Endodermal cell (in vitro differentiated cells): Measurements from ENCODE around the gene BTBD16. TPM values are rescaled to one million over a fixed set of nuclear protein-coding genes. Genes with fewer than 3 reads are reported as not detected.

Experiments used
- DNase-seq: peaks from one replicate; pipeline ENCODE4 v3.0.0-alpha.2; 2017
- H3K27ac ChIP-seq: 2 replicates; pipeline ENCODE4 v1.5.1; 2013; ENCODE audit warnings: mild to moderate bottlenecking, low read depth, low read length, moderate library complexity
- H3K27me3 ChIP-seq: 2 replicates; pipeline ENCODE4 v1.6.1; 2013; ENCODE audit warnings: mild to moderate bottlenecking, low read length, moderate library complexity; ENCODE audit not compliant: insufficient read depth, control insufficient read depth, poor library complexity, severe bottlenecking
- H3K36me3 ChIP-seq: 2 replicates; pipeline ENCODE4 v1.7.0; 2013; ENCODE audit warnings: mild to moderate bottlenecking, low read length, moderate library complexity; ENCODE audit not compliant: control insufficient read depth, insufficient read depth
- H3K4me1 ChIP-seq: one replicate; pipeline ENCODE4 v1.7.0; 2013; ENCODE audit warnings: low read length; ENCODE audit not compliant: control insufficient read depth, insufficient read depth
- H3K4me3 ChIP-seq: 2 replicates; pipeline ENCODE4 v1.5.1; 2013; ENCODE audit warnings: mild to moderate bottlenecking, low read length, moderate library complexity
- H3K9ac ChIP-seq: 2 replicates; pipeline ENCODE4 v1.6.1; 2013; ENCODE audit warnings: mild to moderate bottlenecking, low read length, moderate library complexity; ENCODE audit not compliant: poor library complexity, severe bottlenecking; ENCODE audit errors: extremely low read depth
- H3K9me3 ChIP-seq: 2 replicates; pipeline ENCODE4 v1.6.1; 2013; ENCODE audit warnings: mild to moderate bottlenecking, low read length, moderate library complexity; ENCODE audit not compliant: control insufficient read depth
- H3K27ac Mint-ChIP-seq: 2 replicates; pipeline ENCODE4 v1.8.0; 2020; ENCODE audit warnings: mixed read lengths
- H3K27me3 Mint-ChIP-seq: 2 replicates; pipeline ENCODE4 v1.8.0; 2021; ENCODE audit warnings: mild to moderate bottlenecking, mixed read lengths; ENCODE audit not compliant: insufficient read depth
- H3K36me3 Mint-ChIP-seq: 2 replicates; pipeline ENCODE4 v1.8.0; 2020; ENCODE audit warnings: low read depth, mixed read lengths
- H3K4me1 Mint-ChIP-seq: 2 replicates; pipeline ENCODE4 v1.8.0; 2020; ENCODE audit warnings: mixed read lengths
- H3K4me3 Mint-ChIP-seq: 2 replicates; pipeline ENCODE4 v1.8.0; 2020; ENCODE audit warnings: mild to moderate bottlenecking, moderate library complexity, mixed read lengths
- H3K9me3 Mint-ChIP-seq: 2 replicates; pipeline ENCODE4 v1.8.0; 2020; ENCODE audit warnings: mild to moderate bottlenecking, mixed read lengths
- WGBS, 2 experiments: methylation state at CpG; one replicate each; pipeline versions ENCODE4 v1.1.5 to v1.1.7; 2013; ENCODE audit warnings: missing lambda C conversion rate in 2 of 2, mixed read lengths in 1 of 2; ENCODE audit not compliant: insufficient coverage in 1 of 2, insufficient read length in 1 of 2; 5-methylcytosine and 5-hydroxymethylcytosine counted together
- total RNA-seq, 2 donors: library from RNA; stranded (reverse); fragmentation: NEBNext Ultra II Directional in 1 of 2; extraction: Animal tissue kit (Norgen Biotek cat#: 25700) in 1 of 2; gene quantifications; 2 replicates in 1 of 2; 3 replicates in 1 of 2; pipeline ENCODE4 v1.2.1, GENCODE V29; 2021
- TF ChIP-seq, protein P1 (sequence below): fragments of 200-600 bp; sonication (generic); conservative IDR thresholded peaks from 2 replicates; pipeline ENCODE4 v1.5.0; 2021; ENCODE audit warnings: antibody characterized with exemption, mild to moderate bottlenecking

BTBD16 gene
- total RNA-seq, 2 donors from 2014 or later, result not detected

DNA sequence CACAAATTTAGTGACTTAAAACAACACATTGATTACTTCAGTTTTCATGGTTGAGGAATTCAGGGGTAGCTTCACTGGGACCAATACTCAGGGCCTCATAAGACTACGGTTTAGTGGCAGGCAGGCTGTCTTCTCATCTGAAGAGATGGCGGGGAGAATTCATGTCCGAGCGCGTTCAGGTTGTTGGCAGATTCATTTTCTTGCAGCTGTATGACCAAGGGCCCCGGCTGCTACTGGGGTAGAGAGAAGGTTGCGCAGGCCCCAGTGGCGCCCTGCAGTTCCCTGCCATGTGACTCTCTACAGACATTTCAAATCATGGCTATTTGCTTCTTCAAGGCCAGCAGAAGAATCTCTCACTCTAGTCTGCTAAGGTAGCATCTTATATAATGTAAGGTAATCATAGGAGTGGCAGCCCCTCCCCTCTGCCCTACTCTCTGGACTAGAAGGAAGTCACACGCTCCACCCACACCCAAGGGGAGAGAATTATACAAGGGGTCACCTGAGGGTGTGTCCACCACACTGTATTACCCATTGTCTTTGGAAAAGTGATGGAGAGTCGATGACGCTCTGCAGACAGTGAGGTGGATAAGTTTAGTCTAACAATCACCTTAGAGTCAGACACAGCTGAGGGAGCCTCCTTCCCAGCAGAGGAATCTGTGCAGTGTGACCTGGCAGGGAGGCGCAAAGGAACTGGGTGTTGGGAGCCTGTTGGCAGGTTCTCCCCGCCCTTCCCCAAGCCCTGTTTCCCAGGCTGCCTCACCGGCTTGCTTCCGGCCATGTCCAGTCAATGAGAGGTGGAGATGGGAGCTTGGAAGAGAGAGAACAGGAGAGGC lies 67.7 kb downstream of the BTBD16 start:
- Histone ChIP-seq H3K27me3 (no peaks in the 10 kb centered on the region), H3K9ac (no peak overlapping the region), H3K4me1 (no peaks in the 10 kb centered on the region), H3K36me3 (no peaks in the 10 kb centered on the region), H3K9me3 (no peaks in the 10 kb centered on the region), H3K4me3 (no peak overlapping the region), H3K27ac (no peak overlapping the region)
- Mint-ChIP-seq H3K36me3 (no peaks in the 10 kb centered on the region), H3K4me3 (no peak overlapping the region), H3K27ac (no peak overlapping the region), H3K9me3 (no peaks in the 10 kb centered on the region), H3K27me3 (no peaks in the 10 kb centered on the region), H3K4me1 (no peaks in the 10 kb centered on the region)
- WGBS, 2 experiments, result 90 to 97% methylated on average over 5 to 14 of the region's 15 CpGs
- peak; percentile 45 for DNase-seq
- TF ChIP-seq, protein P1, sequence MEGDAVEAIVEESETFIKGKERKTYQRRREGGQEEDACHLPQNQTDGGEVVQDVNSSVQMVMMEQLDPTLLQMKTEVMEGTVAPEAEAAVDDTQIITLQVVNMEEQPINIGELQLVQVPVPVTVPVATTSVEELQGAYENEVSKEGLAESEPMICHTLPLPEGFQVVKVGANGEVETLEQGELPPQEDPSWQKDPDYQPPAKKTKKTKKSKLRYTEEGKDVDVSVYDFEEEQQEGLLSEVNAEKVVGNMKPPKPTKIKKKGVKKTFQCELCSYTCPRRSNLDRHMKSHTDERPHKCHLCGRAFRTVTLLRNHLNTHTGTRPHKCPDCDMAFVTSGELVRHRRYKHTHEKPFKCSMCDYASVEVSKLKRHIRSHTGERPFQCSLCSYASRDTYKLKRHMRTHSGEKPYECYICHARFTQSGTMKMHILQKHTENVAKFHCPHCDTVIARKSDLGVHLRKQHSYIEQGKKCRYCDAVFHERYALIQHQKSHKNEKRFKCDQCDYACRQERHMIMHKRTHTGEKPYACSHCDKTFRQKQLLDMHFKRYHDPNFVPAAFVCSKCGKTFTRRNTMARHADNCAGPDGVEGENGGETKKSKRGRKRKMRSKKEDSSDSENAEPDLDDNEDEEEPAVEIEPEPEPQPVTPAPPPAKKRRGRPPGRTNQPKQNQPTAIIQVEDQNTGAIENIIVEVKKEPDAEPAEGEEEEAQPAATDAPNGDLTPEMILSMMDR, result no peak

DNA sequence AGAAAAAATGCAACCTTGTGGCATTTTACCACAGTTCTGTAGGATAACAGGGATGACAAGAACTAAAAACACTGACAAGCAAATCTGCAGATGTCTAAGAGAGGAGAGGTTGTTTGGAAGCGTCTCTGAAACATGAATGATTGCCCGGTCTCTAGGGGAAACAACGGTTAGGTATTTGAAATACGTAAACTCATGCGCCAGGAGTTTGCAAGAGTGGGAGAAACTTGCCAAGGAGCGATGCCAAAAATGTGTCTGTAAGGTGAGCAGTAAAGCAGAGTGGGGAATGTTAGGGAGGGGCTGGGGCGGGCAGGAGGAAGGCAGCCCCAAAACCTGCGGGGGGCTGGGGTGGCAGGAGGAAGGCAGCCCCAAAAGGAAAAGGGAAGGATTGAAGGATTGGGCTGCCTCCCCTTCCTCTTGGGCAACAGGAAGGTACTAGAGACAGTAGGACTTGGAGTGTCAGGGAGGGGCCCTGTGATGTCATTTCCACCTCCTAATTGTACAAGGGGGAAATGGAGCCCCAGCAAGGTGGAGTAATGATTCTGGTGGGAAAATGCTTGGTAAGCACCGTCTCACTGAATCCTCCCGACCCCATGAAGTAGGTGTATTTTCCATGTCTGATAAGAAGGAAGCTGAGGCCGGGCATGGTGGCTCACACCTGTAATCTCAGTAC lies 70.2 kb downstream of the BTBD16 start:
- Histone ChIP-seq H3K27me3 (no peaks in the 10 kb centered on the region), H3K9me3 (peaks cover 5% of the 10 kb centered on the region), H3K4me3 (no peak overlapping the region), H3K36me3 (no peaks in the 10 kb centered on the region), H3K9ac (no peak overlapping the region), H3K4me1 (no peaks in the 10 kb centered on the region), H3K27ac (no peak overlapping the region)
- 92 to 96% methylated on average over 11 of the region's 11 CpGs for WGBS, 2 experiments
- Mint-ChIP-seq H3K4me3 (no peak overlapping the region), H3K36me3 (no peaks in the 10 kb centered on the region), H3K27me3 (no peaks in the 10 kb centered on the region), H3K27ac (no peak overlapping the region), H3K9me3 (peaks cover 13% of the 10 kb centered on the region), H3K4me1 (no peaks in the 10 kb centered on the region)
- TF ChIP-seq, protein P1, result no peak
- DNase-seq, result peak; percentile 40

DNA sequence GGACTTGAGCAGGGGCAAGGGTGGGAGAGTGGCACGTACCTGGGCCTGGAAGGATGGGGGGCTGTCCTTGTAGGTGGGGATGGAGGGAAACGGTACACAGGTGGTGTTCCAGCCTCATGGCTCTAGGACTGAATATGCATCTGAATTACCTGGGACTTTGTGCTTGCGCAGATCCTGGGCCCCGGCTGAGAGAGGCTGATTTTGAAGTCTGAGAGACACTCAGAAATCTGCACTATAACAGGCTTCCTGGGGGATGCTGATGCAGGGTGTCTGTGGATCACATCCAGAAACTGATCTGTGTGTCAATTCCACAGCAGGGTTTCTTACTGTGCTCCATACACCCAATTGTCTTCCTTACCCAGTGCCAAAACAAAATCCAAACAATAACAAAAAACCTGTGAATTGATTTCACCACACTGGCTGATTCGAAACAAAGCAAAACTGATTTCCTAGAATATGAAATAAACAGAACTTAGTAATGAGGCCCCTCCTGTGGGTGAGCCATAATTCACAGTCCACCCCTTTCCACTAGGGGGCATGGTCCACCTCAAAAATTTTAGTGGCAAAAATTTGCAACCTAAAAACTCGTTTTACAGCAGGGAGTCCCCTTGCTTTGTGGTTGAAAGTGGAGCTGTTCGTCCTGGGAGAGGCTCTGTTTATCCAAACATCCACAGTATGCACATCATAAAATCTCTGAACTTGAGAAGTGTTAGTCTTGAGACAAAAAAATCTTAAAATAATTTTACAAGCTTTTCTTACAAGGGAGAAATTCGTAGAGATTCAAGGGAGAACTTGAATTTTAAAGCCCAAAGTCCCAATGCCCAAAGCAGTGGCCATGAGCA lies 71.4 kb downstream of the BTBD16 start:
- Histone ChIP-seq H3K4me1 (no peaks in the 10 kb centered on the region), H3K9me3 (peaks cover 17% of the 10 kb centered on the region), H3K27ac (no peak overlapping the region), H3K27me3 (no peaks in the 10 kb centered on the region), H3K36me3 (no peaks in the 10 kb centered on the region), H3K4me3 (no peak overlapping the region), H3K9ac (no peak overlapping the region)
- Mint-ChIP-seq H3K27ac (no peak overlapping the region), H3K4me1 (no peaks in the 10 kb centered on the region), H3K27me3 (no peaks in the 10 kb centered on the region), H3K4me3 (no peak overlapping the region), H3K36me3 (peaks cover 3% of the 10 kb centered on the region), H3K9me3 (peaks cover 24% of the 10 kb centered on the region)
- TF ChIP-seq, protein P1, result peak; percentile 84
- WGBS, 2 experiments, result 56 to 67% methylated on average over 6 to 8 of the region's 8 CpGs
- peak; percentile 78 for DNase-seq
